NCI-H146 treated with DMSO at 0.1 percent for 48 hours (cell line): ENCODE data around the gene TEKT5.
"Not testable (repeated sequence)": the region's sequence is repeated elsewhere in the genome, so short reads cannot be mapped to it uniquely, and the experiment has no call there.

Experiments
- DNase-seq: peaks from one replicate; lab custom pipeline; 2025; ENCODE audit not compliant: unreplicated experiment; lab: John Stamatoyannopoulos, UW

TEKT5 gene

GRCh38 chr16:10635365-10636021 lies 59.2 kb downstream of the TEKT5 start:
- DNase-seq, result no peak

- not testable (repeated sequence) for DNase-seq
Observed at GRCh38 chr16:10633429-10633828, 61.3 kb downstream of the TEKT5 start.

- no peak for DNase-seq
Observed at GRCh38 chr16:10631886-10632285, 62.8 kb downstream of the TEKT5 start.

GRCh38 chr16:10629592-10629963 lies 65.2 kb downstream of the TEKT5 start:
- DNase-seq, result no peak

- DNase-seq, result no peak
Observed at GRCh38 chr16:10625595-10626357, 69.0 kb downstream of the TEKT5 start.

GRCh38 chr16:10624527-10624926 lies 70.2 kb downstream of the TEKT5 start:
- no peak for DNase-seq

GRCh38 chr16:10623059-10623458 lies 71.7 kb downstream of the TEKT5 start:
- DNase-seq, result no peak

- DNase-seq, result no peak
Observed at GRCh38 chr16:10622036-10622921, 72.5 kb downstream of the TEKT5 start.

GRCh38 chr16:10621216-10621949 lies 73.3 kb downstream of the TEKT5 start:
- DNase-seq, result not testable (repeated sequence)

- no peak for DNase-seq
Observed at GRCh38 chr16:10620120-10620519, 74.6 kb downstream of the TEKT5 start.

GRCh38 chr16:10619271-10619849 lies 75.4 kb downstream of the TEKT5 start:
- no peak for DNase-seq

GRCh38 chr16:10618710-10619209 lies 76.0 kb downstream of the TEKT5 start:
- DNase-seq, result no peak

- no peak for DNase-seq
Observed at GRCh38 chr16:10617662-10618420, 76.9 kb downstream of the TEKT5 start.

GRCh38 chr16:10616756-10617640 lies 77.7 kb downstream of the TEKT5 start:
- no peak for DNase-seq

- no peak for DNase-seq
Observed at GRCh38 chr16:10616419-10616755, 78.3 kb downstream of the TEKT5 start.

- DNase-seq, result no peak
Observed at GRCh38 chr16:10614685-10615084, 80.0 kb downstream of the TEKT5 start.

- no peak for DNase-seq
Observed at GRCh38 chr16:10613785-10614485, 80.8 kb downstream of the TEKT5 start.

- DNase-seq, result no peak
Observed at GRCh38 chr16:10612649-10613179, 82.0 kb downstream of the TEKT5 start.
